ENCODE results near the gene C2CD2. TPM values are rescaled to one million over a fixed set of nuclear protein-coding genes. Genes with fewer than 3 reads are reported as not detected.

Gene C2CD2
- total RNA-seq (2014; rRNA removed), result 50.4 and 81.4 TPM in 2 replicates
- Bru-seq, nascent RNA, result percentile 94 among the genes with signal in this experiment
- percentile 96 among the genes with signal in this experiment for BruChase-seq, experiment 1, labeled RNA remaining after a 6-hour chase
- BruChase-seq, experiment 2, labeled RNA remaining after a 2-hour chase, result percentile 97 among the genes with signal in this experiment
- long read RNA-seq, full-length matches to known transcripts, result 106 of 349 reads
- long read RNA-seq, partial matches to known transcripts, result 119 of 349 reads
- long read RNA-seq, other reads (novel, unspliced or antisense), result 124 of 349 reads

DNA sequence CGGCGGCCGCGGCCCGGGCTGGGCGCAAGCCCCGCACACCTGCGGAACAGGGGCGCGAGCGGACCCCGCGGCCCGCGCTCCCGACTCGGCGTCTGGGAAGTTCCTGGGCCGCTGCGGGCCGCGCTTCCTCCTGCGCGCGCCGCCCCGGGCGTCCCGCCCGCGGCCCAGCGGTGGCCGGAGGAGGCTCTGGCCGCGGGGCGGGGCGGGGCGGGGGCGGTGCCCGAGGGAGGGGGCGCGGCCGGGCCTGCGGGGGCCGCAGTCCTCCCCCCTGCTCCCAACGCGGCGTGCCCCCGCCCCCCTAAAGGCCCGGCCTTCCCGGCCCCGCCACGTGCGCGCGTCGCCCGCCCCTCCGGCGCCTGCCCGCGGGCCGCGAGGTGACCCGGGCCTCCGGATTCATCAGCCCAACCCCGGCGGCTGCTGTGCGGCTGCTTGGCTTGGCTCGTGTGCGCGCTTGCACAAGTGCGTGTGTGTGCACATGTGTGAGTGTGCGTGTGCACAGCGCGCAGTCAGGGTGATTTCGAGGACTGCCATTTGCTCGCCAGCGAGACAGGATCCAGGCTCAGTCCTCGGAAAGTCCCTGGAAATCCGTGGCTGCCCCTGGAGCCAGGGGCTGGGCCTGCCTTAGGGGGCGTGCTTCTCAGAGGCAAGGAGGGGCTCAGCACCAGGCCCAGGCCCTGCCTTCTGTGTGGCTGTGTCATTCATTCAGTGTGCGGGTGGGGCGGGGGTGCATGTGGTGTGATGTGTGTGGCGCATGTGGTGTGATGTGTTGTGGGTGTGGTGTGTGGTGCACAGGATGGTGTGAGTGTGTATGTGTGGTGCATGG is at the start of gene C2CD2:
TSS of gene C2CD2 (minus strand) at position 188 of the 823 bp plus-strand sequence. CDS start 370 bp downstream, outside the sequence.
- POLR2A ChIA-PET (ENCODE audit: unreplicated experiment), result no interaction called here
- H4K20me1 ChIP-seq (ENCODE audit: low read length), result peaks cover 37% of the 10 kb centered on the region
- peaks cover 52% of the 10 kb centered on the region for H3K79me2 ChIP-seq (ENCODE audit: low read length)
- no peaks in the 10 kb centered on the region for H3K27me3 ChIP-seq (ENCODE audit: low read length)
- no TSS peak for BruUV-seq (replicated peaks)
- ATAC-seq (peak; percentile 44), DNase-seq (peak; percentile 79)
- H3K4me2 ChIP-seq (ENCODE audit: low read length), result peak within 1 kb of the TSS; percentile 93
- peaks cover 63% of the 10 kb centered on the region for H3K4me1 ChIP-seq (ENCODE audit: insufficient read depth, low read length)
- peaks cover 9% of the 10 kb centered on the region for H3F3A ChIP-seq (ENCODE audit: low read length, unreplicated experiment)
- H3K36me3 ChIP-seq (ENCODE audit: low read depth, low read length), result peaks cover 13% of the 10 kb centered on the region
- intact Hi-C loops (cut with micrococcal nuclease), result loop anchor here (1.0 kb wide), 1 partner anchor 22 kb away; no protein-coding TSS in a partner anchor
- H3K9ac ChIP-seq (ENCODE audit: low read length), result peak within 1 kb of the TSS; percentile 98
- CTCF ChIA-PET, result no interaction called here
- no peaks in the 10 kb centered on the region for H3K9me3 ChIP-seq (ENCODE audit: low read length)
- H3K27ac ChIP-seq (ENCODE audit: low read length), result peak within 1 kb of the TSS; percentile 98
- peak within 1 kb of the TSS; percentile 76 for H3K4me3 ChIP-seq (ENCODE audit: low read length)
- TF ChIP-seq EZH2 (IDR thresholded peaks at IDR 0.05; ENCODE audit: low read length, unreplicated experiment), result no peak
- TF ChIP-seq, protein P1, sequence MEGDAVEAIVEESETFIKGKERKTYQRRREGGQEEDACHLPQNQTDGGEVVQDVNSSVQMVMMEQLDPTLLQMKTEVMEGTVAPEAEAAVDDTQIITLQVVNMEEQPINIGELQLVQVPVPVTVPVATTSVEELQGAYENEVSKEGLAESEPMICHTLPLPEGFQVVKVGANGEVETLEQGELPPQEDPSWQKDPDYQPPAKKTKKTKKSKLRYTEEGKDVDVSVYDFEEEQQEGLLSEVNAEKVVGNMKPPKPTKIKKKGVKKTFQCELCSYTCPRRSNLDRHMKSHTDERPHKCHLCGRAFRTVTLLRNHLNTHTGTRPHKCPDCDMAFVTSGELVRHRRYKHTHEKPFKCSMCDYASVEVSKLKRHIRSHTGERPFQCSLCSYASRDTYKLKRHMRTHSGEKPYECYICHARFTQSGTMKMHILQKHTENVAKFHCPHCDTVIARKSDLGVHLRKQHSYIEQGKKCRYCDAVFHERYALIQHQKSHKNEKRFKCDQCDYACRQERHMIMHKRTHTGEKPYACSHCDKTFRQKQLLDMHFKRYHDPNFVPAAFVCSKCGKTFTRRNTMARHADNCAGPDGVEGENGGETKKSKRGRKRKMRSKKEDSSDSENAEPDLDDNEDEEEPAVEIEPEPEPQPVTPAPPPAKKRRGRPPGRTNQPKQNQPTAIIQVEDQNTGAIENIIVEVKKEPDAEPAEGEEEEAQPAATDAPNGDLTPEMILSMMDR (conservative IDR thresholded peaks at IDR 0.05; ENCODE audit: low read depth, low read length), result 0 out of 2 replicates have a peak, but pooled peaks have one; percentile 8
- H2AFZ ChIP-seq (ENCODE audit: low read length), result 0 out of 2 replicates have a peak within 1 kb of the TSS, but pooled peaks have one; percentile 39
- no peaks in the 10 kb centered on the region for H3K9me2 ChIP-seq (replicated peaks; ENCODE audit: low read length)

DNA sequence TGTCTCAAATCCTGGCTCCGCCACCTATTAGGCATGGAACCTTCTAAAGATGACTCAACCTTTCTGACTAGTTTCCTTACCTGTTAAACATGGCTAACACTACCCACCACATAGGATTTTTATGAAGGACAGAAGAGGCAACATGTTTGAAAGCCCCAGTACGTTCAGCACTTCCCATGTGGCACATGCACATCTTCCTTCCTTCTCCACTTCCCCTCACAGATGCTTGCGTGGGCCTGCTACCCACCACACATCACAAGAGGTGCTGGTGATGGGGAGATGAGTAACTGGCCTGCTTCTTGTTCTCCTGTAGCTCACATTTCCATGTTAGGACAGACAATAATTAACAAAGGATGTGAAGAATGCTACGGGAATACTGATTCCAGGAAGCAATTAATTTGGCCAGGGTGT is 49.2 kb upstream of the C2CD2 start:
- CTCF ChIA-PET, result interaction anchor here (1.2 kb wide), 1 partner anchor 186 kb away, joined by 4 read pairs; no protein-coding TSS in a partner anchor
- Histone ChIP-seq H3F3A (ENCODE audit: low read length, unreplicated experiment) (no peaks in the 10 kb centered on the region), H3K9ac (ENCODE audit: low read length) (peak overlapping the region; percentile 17; the same call in 1 of the 2 replicates), H3K9me3 (ENCODE audit: low read length) (no peaks in the 10 kb centered on the region), H3K79me2 (ENCODE audit: low read length) (peaks cover 58% of the 10 kb centered on the region), H3K4me1 (ENCODE audit: insufficient read depth, low read length) (peaks cover 32% of the 10 kb centered on the region), H3K4me3 (ENCODE audit: low read length) (no peak overlapping the region), H3K4me2 (ENCODE audit: low read length) (peak overlapping the region; percentile 55), H3K9me2 (replicated peaks; ENCODE audit: low read length) (no peaks in the 10 kb centered on the region), H3K36me3 (ENCODE audit: low read depth, low read length) (peaks cover 15% of the 10 kb centered on the region), H2AFZ (ENCODE audit: low read length) (no peak overlapping the region), H3K27ac (ENCODE audit: low read length) (peak overlapping the region; percentile 80), H3K27me3 (ENCODE audit: low read length) (no peaks in the 10 kb centered on the region), H4K20me1 (ENCODE audit: low read length) (no peaks in the 10 kb centered on the region)
- POLR2A ChIA-PET (ENCODE audit: unreplicated experiment), result interaction anchor here (0.7 kb wide), 1 partner anchor 51 kb away, joined by 6 read pairs; no protein-coding TSS in a partner anchor
- ATAC-seq, result peak; percentile 12
- TF ChIP-seq, protein P1 (conservative IDR thresholded peaks at IDR 0.05; ENCODE audit: low read depth, low read length), result no peak
- TF ChIP-seq EZH2phosphoT487 (IDR thresholded peaks at IDR 0.05; ENCODE audit: borderline replicate concordance, low read length), result no peak
- intact Hi-C loops (cut with micrococcal nuclease), result loop anchor here (2.0 kb wide), 2 partner anchors 42 to 114 kb away; no protein-coding TSS in a partner anchor
- no TSS peak for BruUV-seq (replicated peaks)
- peak; percentile 17 for DNase-seq

Measured in PC-3 (cell line).